GM18526 (cell line): ENCODE results near the gene PPP1R13B.

Experiments
- POLR2A ChIP-seq: IDR thresholded peaks from 3 replicates; pipeline ENCODE4 v1.6.1; 2011; ENCODE audit not compliant: insufficient read length; ENCODE audit errors: extremely low read depth

The PPP1R13B gene

GRCh38 chr14:103856105-103856504 lies 8.7 kb upstream of the PPP1R13B start:
- no peak for TF ChIP-seq POLR2A

GRCh38 chr14:103855734-103856095 lies 8.3 kb upstream of the PPP1R13B start:
- no peak for TF ChIP-seq POLR2A

- TF ChIP-seq POLR2A = no peak
Measured at GRCh38 chr14:103854822-103855733, 7.7 kb upstream of the PPP1R13B start.

- no peak for TF ChIP-seq POLR2A
Measured at GRCh38 chr14:103854017-103854808, 6.8 kb upstream of the PPP1R13B start.

GRCh38 chr14:103849151-103849886 lies 1.9 kb upstream of the PPP1R13B start:
- TF ChIP-seq POLR2A = no peak

GRCh38 chr14:103848175-103849077 lies 1.1 kb upstream of the PPP1R13B start:
- no peak for TF ChIP-seq POLR2A

- TF ChIP-seq POLR2A = no peak
Measured at GRCh38 chr14:103846543-103847450, 578 bp downstream of the PPP1R13B start.

- no peak for TF ChIP-seq POLR2A
Measured at GRCh38 chr14:103846097-103846496, 1.3 kb downstream of the PPP1R13B start.

- TF ChIP-seq POLR2A = no peak
Measured at GRCh38 chr14:103845327-103845726, 2.0 kb downstream of the PPP1R13B start.

GRCh38 chr14:103840014-103840413 lies 7.4 kb downstream of the PPP1R13B start:
- no peak for TF ChIP-seq POLR2A

GRCh38 chr14:103839579-103839978 lies 7.8 kb downstream of the PPP1R13B start:
- no peak for TF ChIP-seq POLR2A

- TF ChIP-seq POLR2A = no peak
Measured at GRCh38 chr14:103838117-103838516, 9.3 kb downstream of the PPP1R13B start.

GRCh38 chr14:103836976-103837725 lies 10.2 kb downstream of the PPP1R13B start:
- TF ChIP-seq POLR2A = no peak
